ENCODE measurements around the gene IL2RG. TPM values are rescaled to one million over a fixed set of nuclear protein-coding genes. Genes with fewer than 3 reads are reported as not detected.
A peak's percentile ranks its signal among the peaks of the same experiment; 100 is the strongest.

IL2RG gene
- 10 to 100 TPM in 1 of 10 donors, 1 to 10 TPM in 8, under 1 TPM in 1; 0.99 to 18.0 (median 2.5) TPM for polyA plus RNA-seq (ENCODE audit: insufficient read length in 10 of 10)
- long read RNA-seq, donor 1, partial matches to known transcripts: 0 of 3 reads
- long read RNA-seq, donor 1, other reads (novel, unspliced or antisense): 0 of 3 reads
- long read RNA-seq, donor 2, partial matches to known transcripts: 0 of 1 reads
- long read RNA-seq, donor 2, other reads (novel, unspliced or antisense): 0 of 1 reads
- long read RNA-seq, donor 3: 0 reads
- long read RNA-seq, donor 4, partial matches to known transcripts: 0 of 1 reads
- long read RNA-seq, donor 4, other reads (novel, unspliced or antisense): 0 of 1 reads
- long read RNA-seq, donor 5: 0 reads
- long read RNA-seq, donor 6, partial matches to known transcripts: 0 of 1 reads
- long read RNA-seq, donor 6, other reads (novel, unspliced or antisense): 0 of 1 reads
- long read RNA-seq, donor 7, partial matches to known transcripts: 0 of 2 reads
- long read RNA-seq, donor 7, other reads (novel, unspliced or antisense): 0 of 2 reads
- long read RNA-seq, donor 8: 0 reads
- long read RNA-seq, donor 9: 0 reads

DNA sequence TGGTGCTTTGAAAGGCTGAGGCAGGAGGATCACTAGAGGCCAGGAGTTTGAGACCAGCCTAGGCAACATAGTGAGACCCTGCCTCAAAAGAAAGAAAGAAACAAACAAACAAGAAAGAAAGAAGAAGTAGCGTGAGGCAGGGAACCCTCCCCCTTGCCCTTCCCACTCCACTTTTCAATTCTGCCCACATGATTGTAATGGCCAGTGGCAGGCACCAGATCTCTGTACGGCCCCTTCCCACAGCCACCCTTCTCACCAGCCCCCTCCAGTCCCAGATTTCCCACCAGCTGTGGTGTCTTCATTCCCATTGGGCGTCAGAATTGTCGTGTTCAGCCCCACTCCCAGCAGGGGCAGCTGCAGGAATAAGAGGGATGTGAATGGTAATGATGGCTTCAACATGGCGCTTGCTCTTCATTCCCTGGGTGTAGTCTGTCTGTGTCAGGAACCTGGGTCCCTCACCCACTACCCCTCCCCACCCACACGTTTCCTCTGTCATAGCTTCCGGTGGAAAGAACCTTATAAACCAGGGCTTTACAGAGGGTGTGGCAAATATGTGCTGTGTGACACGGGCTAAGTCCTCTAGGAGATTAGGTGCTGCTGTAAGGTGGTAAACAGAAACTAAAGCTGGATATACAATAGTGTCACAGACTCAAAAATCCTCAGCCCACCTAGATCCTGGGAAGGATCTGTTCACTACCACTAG is at the start of gene IL2RG:
Gene IL2RG, minus strand, starts transcription at position 437 of the 703 bp plus-strand sequence. Its CDS starts 38 bp downstream, at position 399.
- DNase-seq: no peak

DNA sequence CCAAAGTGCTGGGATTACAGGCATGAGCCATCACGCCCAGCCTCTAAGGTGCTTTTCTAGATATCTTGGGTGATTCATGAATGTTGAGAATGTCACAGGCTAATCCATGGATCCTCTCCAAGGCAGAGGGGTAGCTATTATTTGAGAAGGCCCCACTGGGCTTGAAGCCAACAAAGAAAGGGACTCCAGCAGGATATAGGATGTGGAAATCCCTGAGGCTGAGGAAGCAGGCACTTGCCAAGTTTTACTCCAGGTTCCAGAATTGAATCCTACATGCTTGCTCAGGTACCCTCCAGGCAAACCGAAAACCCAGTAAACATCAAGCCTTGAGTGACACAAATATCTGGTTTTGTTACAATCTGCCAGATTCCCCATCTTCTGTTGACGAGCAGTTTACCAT is 49.1 kb upstream of the IL2RG start:
- DNase-seq: no peak

DNA sequence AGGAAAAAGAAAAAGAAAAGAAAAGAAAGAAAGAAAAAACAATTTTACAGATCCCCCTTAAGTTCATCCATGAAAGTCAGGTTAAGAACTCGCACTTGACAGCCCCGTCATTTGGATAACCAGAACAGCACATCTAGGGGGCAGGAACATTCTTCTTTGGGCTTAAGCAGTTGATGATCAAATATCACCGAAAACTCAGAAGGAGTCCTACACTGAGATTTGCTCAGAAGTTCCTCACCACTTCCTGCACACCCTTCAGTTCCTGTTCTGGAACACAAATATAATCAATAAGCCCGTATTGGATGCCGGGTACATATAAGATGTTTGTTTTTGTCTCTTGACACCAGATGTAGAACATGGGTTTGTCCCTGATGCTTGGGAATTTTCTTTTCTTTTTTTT is 48.0 kb upstream of the IL2RG start:
- no peak for DNase-seq

DNA sequence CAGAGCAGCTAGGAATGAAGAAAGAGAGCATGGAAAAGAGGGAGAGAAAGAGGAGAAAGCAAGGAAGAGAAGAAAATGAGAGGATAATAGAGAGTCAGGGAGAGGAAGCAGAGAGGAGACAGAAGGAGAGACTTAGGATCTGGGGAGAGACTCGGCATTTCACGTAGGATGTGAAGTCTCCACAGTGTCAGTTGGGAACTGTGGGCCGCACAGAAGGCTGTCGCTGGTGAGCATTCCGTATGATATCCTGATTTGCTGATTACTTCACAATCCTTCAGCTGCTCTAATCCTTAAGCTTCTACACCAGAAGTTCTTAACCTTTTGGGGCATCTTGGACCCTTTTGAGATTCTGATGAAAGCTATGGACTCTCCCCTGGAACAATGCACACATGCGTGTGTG is 47.2 kb upstream of the IL2RG start:
- no peak for DNase-seq

DNA sequence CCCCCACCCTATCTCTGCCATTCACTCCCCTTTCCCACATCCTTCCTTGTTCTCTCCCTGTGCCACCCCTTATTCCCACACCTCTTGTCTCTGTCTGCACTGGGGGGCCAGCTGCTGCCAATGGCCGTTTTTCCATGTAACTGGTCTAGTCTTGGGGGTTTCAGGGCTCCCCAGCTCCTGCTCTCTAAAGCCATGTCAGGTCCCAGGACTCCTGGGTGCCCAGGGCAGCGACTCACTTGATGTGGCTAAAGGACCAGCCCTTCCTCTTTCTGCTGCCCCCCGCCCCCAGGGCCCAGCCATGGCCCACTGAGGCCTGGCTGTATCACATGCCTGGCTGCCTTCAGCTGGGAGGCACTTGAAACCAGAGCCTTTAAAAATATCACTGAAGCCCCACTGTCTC is 43.3 kb upstream of the IL2RG start:
- no peak for DNase-seq

DNA sequence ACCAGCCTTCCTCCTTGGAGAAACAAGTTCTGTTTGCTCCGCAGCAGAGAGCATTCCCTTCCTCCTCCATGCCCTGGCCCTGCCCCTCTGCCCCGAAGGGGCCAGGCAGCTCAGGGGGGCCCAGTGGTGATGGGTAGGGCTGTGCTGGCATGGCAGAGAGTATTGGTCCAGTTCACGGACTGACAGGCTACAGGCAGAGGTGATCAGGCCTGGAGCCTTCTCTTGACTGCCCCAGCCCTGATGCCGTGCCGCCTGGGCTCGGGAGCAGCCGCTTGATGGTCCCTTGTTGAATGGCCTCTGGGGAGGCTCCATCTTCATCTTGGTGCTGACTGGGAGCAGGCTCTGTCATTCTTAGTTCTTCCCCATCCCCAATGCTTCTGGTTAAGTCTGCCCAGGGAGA is 42.8 kb upstream of the IL2RG start:
- no peak for DNase-seq

DNA sequence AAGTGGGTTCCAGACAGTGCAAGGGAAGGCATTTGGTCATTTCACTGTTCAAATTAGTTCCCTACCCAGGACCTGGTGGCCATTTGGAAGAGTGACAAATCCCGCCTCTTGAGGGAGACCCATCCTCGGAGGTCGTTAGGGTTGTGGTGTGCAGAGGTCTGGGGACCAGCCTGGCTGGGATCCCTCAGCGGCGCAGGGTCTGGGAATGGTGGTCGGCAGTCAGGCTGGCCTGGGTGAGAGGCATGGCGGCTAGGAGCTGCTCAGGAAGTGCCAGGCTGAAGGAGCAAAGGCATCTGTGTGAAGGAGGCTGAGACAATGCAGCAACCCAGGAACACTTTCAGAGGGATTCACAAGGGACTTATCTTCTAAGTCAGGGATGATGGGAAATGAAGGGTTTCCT is 40.0 kb upstream of the IL2RG start:
- DNase-seq: no peak

DNA sequence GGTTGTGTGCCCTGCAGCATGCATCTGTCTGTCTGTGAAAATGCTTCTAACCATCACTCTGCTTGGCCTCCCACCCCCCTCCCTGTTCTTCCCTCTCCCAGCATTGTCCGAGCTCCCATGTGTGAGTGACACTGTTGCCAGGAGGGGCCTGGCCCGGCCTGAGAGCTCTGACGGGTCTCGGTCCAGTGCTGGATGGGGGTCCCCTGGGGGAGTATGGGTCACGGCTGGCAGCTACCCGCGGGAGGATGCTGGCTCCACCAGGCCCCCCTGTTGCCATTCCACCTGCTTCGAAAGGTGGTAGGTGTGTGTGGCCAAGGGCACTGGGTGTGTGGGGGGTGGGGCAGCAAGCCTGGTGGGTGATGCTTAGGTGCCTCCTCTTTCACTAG is 36.9 kb upstream of the IL2RG start:
- no peak for DNase-seq

DNA sequence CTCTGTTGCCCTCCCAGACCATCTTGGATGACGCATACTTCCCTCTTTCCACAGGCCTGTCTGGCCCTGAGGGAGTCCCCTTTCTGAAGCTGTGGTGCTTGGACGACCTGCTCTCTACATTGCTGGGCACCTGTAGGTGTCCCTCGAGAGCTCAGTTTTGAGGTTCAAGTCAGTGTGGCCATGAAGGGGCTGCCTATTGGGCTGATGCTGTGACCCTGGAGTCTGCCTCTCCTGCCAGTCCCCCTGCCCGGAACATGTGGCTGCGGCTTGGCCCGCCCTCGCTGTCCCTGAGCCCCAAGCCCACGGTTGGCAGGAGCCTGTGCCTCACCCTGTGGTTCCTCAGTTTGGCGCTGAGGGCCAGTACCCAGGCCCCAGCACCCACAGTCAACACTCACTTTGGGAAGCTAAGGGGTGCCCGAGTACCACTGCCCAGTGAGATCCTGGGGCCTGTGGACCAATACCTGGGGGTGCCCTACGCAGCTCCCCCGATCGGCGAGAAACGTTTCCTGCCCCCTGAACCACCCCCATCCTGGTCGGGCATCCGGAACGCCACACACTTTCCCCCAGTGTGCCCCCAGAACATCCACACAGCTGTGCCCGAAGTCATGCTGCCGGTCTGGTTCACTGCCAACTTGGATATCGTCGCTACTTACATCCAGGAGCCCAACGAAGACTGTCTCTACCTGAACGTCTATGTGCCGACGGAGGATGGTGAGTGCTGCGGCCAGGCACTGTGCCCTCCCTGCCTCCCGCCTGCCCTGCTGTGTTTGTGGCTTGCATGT is 36.3 kb upstream of the IL2RG start:
- DNase-seq: no peak

DNA sequence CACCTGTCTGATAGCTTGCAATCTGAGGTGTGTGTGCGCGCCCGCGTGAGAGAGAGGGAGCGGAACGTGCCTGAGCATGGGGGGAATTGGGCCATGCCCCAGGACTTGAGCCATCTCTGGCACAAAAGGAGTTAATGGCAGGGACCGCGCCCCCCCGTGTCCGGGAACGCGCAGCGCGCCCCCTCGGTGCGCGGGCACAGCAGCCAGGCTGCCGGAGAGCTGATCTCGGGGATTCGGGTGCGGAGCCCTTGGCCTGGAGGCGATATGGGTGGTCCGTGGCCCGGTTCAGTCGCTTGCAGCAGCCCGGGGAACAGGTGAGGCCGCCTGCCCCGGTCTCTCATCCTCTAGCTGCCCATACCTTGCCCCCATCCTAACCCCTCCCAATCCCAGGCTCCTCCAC is 33.3 kb upstream of the IL2RG start, which contains the start of gene NLGN3:
Gene NLGN3, plus strand, starts transcription at position 191 of the 400 bp plus-strand sequence. CDS start 2,909 bp downstream, outside the sequence.
- DNase-seq: peak in 1 of 3 donors; percentile 38

DNA sequence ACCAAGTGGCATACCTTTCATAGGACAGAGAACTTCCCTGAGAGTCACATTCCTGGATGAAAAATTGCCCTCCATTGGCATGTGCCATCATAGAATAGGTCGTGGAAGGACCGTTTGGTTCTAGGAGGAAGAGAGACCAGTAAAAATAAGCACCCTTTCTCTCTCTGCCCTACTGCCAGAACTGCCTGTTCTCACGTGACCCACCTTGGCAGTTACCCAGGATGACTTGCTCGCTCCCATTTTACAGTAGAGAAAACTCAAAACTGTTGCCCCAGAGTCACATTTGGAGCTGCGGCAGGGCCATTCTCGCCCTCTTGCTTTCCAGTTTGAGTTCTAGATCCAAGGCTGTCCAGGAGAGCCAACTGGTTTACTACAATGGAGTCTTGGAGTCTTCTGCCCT is 32.1 kb upstream of the IL2RG start:
- peak in 2 of 3 donors; percentile 18 to 21 for DNase-seq

DNA sequence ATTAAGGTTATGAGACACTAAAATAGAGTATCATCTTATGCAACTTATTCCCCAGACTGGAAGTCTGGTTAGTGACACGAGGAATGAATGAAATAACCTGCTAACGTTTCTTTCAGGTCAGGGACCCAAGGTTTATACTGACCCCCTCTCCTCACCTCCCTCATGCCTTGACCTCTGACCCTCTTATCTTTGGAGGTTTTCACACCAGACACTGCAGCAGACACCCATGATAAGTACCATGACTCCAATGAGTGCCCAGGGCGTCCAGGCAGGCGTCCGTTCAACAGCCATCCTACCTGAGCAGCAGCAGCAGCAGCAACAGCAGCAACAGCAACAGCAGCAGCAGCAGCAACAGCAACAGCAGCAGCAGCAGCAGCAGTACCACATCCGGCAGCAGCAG is 29.1 kb upstream of the IL2RG start:
- DNase-seq: no peak

DNA sequence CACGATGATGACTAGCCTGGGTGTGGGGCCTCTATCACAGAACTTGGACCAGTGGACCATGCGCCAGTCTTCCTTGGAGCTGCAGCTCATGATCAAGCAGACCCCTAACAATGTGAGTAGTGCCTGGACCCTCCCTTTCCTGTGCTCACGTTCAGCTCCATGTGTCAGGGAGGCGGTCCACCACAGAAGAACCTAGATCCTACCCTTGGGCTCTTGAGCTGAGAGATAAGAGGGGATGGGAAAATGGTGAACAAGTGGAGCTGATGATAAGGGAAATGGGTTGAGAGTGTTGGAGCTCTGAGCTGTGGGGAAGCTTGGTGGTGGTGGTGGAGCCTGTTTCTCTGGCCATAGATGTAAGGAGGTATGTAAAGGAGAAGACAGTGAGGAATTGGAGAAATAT is 20.1 kb upstream of the IL2RG start:
- DNase-seq: no peak

DNA sequence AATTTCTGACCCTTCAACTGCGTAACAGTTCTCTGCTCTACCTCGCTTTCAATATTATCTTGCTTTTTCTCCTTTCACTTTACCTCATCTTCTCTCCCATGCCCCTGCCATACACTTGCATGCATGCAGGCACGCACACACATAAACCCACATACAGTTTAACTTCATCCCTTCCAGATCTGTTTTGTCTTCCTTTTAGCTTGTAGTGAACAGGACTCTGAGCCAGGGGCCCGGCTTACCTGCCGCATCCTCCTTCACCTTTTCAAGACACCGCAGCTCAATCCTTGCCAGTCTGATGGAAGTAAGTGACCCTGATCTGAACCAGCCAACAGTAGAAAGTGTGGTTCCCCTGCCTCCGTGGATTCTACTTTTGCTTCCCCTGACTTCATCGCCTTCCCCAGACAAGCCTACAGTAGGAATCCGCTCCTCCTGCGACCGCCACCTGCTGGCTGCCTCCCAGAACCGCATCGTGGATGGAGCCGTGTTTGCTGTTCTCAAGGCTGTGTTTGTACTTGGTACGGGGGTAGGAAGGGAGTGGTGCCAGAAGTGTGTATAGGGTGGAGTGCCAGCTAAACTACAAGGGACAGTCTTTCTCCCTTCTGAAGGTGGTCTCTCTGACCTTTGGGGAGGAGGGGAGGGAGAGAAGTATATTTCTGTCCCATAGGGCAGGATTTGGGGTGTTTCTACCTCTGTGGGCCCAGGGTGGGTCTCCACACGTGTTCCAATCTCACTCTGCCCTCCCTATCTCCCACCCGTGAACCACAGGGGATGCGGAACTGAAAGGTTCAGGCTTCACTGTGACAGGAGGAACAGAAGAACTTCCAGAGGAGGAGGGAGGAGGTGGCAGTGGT is 17.8 kb upstream of the IL2RG start:
- DNase-seq: peak in 2 of 3 donors; percentile 58 to 69

DNA sequence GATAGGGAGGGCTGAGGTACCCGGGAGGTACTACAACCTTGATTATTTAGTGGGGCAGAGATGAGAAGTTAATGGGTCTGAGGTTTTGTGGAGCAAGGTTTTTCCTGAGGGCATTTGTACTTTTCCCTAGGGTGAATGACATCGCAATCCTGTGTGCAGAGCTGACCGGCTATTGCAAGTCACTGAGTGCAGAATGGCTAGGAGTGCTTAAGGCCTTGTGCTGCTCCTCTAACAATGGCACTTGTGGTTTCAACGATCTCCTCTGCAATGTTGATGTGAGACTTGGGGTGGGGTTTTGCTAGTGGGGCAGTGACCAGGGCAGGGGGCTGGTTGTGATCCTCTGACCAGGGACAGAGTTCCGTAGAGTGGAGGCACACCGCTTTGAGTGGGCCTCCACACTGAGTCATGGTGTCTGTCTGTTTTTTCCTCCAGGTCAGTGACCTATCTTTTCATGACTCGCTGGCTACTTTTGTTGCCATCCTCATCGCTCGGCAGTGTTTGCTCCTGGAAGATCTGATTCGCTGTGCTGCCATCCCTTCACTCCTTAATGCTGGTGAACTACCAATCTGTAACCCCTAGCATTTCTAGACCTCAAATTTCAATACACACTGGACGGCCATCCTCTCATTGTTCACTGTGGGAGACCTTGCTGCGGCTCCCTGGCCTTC is 16.9 kb upstream of the IL2RG start:
- no peak for DNase-seq

DNA sequence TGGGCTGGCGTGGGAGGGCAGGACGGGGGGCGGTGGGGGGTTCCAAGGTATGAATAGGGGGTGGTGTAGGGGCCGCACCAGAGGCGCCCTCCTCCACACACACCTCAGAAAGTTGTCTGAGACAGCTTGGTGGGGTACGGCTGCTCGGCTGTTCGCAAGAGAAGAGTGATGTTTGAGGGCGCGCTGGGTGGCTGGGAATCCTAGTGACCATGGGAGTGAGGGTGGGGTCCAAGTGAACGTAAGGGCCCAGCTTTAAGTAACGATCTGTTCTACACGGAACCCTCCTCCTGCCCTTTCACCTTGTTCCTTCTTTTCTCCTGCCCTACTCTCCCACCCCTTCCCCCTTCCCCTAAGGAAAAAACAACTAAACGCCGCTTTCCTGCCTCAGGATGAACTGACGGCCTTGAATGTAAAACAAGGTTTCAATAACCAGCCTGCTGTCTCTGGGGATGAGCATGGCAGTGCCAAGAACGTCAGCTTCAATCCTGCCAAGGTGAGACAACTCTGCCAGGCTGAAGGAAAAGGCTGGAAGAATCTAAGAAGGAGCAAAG is 7.7 kb upstream of the IL2RG start:
- peak in 1 of 3 donors; percentile 30 for DNase-seq

DNA sequence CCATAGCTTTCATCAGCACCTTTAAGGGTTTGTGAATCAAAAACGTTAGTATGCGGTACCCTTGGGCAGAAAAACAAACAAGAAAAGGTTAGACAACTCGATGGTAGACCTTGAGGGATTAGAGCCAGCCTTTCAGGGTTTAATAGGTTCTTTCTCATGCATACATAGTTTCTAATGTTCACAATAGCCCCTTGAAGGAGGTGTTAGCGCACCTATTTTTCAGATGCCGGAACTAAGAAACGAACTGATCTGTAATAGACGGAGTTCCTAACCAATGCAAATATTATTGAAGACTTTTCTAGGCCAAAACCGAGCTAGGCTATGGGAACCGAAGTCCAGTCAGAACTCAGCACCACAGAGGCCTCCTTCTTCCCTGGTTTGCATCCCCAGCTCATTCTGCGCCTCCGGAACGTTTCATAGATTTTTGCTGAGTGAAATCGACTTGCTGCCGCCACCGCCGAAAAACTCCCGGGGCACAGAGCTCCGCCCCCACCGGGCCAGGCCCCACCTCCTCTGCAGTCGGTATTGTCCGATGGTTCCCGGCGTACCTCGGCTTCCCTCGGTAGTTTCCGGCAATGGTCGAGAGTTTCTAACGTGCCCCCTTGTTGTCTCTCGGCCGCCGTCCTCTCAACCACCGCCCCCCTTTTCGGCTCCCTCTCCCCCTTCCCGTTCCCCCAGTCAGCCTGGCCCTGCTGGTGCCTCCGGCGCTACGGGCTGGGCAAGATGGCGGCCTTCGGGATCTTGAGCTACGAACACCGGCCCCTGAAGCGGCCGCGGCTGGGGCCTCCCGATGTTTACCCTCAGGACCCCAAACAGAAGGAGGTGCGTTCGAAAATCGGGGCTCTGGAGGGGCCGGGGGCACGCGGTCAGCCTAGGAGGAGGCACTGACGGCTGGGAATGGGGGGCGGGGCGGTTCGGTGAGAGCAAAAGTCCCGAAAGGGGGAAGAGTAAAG is 6.9 kb upstream of the IL2RG start, which contains the start of gene MED12:
Gene MED12, plus strand, starts transcription at position 565 of the 953 bp plus-strand sequence. Its CDS starts 159 bp downstream, at position 724.
- DNase-seq: peak; percentile 78 to 94 (median 85)

DNA sequence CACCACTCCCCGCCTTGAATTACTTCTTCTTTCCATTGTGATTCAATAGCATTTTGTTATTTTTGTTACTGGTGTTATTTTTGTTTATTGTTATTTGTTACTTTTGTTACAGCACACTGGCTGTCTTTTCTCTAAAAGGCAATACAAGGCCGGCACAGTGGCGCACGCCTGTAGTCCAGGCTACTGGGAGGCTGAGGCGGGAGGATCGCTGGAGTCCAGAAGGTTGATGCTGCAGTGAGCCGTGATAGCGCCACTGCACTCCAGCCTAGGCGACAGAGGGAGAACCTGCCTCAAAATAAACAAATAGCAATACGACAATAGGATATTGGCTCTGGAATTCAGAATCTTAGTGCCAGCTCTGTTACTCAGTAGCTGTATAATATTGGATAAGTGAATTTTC is 6.0 kb upstream of the IL2RG start:
- no peak for DNase-seq

All from muscle of back (tissue), 13 donors.